ENCODE results near the gene UNCX.
"Not testable (repeated sequence)": the region's sequence is repeated elsewhere in the genome, so short reads cannot be mapped to it uniquely, and the experiment has no call there.

Gene UNCX

DNA sequence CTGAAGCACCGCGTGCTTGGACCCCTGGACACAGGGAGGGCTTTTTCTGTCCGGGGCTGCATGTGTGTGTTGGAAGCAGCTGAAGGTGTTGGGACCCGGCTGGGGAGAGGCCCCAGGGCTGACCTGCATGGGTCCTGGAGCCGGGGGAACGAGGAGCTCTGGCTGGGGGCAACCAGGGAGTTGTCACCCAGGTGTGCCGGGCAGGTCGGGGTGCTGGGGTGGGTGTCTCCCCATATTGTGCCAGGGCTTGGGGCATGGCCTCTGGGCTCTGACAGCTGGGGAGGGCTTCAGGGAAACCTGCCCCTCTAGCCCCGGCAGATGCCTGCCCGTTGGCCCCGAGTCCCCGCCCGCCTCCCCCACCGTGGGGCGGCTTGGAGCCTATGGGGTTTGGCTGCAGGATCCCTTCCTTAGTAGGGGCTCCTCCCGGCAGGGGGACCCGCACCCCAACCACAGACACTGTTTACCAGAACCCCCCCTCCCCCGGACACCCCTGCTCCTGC lies 42.3 kb downstream of the UNCX start:
- no peak for DNase-seq (ENCODE audit: low spot score)

- no peak for DNase-seq (ENCODE audit: low spot score)
These were observed 43.0 kb downstream of the UNCX start for GRCh38 chr7:1275451-1276381.

GRCh38 chr7:1276626-1277175 lies 44.0 kb downstream of the UNCX start:
- DNase-seq (ENCODE audit: low spot score) = no peak

- DNase-seq (ENCODE audit: low spot score) = no peak
These were observed 45.9 kb downstream of the UNCX start for GRCh38 chr7:1278543-1278942.

DNA sequence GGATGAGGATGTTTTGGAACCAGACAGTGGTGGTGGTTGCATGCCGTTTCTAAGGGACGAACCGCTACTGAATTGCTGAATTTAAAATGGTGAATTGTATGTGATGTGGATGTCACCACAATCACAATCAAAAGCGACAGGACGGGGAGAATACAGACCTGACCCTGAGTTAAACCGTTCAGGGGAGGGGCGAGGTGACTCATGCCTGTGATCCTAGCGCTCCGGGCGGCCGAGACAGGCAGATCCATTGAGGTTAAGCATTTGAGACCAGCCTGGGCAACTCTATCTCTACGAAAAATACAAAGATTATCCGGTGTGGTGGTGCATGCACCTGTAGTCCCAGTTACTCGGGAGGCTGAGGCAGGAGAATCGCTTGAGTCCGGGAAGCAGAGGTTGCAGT lies 46.4 kb downstream of the UNCX start:
- DNase-seq (ENCODE audit: low spot score) = no peak

DNA sequence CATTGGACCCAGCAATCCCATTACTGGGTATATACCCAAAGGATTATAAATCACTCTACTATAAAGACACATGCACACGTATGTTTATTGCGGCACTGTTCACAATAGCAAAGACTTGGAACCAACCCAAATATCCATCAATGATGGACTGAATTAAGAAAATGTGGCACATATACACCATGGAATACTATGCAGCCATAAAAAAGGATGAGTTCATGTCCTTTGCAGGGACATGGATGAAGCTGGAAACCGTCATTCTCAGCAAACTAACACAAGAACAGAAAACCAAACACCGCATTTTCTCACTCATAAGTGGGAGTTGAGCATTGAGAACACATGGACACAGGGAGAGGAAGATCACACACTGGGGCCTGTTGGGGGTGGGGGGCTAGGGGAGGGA lies 47.2 kb downstream of the UNCX start:
- DNase-seq (ENCODE audit: low spot score) = not testable (repeated sequence)

DNA sequence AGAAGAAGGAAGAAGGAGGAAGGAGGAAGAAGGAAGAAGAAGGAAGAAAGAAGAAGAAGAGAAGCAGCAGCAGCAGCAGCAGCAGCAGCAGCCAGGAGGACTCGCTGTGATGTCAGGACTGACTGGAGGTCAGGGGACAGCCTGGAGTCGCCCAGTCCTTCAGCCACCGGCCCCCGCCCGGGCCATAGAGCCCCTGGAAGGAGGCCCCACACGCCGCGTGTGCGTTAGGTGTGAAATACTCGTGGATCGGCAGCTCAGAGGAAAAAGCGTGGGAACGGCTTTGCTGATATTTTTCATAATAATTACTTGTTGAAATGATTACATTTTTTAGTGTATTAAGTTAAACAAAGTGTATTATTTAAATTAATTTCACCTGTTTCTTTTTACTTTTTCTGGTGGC lies 48.4 kb downstream of the UNCX start:
- DNase-seq (ENCODE audit: low spot score) = no peak

- no peak for DNase-seq (ENCODE audit: low spot score)
These were observed 50.0 kb downstream of the UNCX start for GRCh38 chr7:1282679-1283078.

DNA sequence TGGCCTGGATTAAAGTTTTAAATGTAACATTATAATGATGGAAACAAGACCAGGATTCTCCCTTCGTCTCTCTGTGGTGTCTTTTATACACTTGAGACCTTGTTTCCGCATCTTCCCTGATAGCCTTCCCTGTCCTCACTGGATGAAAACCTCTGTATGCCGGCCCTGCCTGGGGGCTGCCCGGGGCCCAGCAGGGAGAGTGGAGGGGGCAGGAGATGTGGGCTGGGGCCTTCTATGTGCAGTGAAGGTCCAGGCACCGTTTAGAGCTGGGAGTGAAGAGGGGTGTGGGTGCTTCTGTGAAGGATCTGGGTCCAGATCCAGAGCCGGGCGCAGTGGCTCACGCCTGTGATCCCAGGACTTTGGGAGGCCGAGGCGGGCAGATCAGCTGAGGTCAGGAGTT lies 50.7 kb downstream of the UNCX start:
- no peak for DNase-seq (ENCODE audit: low spot score)

DNA sequence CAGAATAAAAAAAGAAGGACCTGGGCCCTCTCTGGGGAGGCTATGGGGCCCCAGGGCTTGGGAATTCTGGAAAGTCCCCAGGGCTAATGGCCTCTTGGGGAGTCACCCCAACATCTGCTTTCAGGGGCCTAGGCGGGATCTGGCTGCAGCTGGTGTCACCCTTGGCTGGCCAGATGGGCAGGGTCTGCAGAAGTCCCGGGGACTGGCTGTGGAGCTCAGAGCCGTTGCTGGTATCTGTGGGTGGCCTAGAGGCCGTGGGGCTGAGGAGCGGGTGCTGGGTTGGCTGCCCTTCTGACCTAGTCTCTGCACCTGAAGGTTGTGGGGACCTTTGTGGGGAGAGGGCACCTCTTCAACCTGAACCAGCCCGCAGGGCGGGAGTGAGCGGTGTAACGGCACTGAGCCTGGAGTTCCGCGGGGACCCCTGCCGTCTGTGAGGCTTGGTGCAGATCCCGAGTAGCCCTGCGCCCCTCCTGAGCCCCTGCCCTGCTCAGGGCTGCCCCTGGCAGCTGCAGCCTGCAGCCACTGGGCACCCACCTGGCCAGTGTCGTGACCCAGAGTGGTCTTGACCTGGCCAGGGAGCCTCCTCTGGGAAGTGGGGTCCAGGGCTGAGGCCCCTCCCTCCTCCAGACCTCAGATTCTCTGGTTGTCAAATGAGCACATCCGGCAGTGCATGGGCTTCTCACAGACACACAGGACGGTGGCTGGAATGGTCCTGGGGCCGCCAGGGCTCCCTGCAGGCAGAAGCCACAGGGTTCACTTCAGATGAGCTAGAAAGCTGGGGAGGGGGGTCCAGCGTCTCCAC lies 51.5 kb downstream of the UNCX start:
- DNase-seq (ENCODE audit: low spot score) = no peak

- no peak for DNase-seq (ENCODE audit: low spot score)
These were observed 52.2 kb downstream of the UNCX start for GRCh38 chr7:1284743-1285458.

- no peak for DNase-seq (ENCODE audit: low spot score)
These were observed 53.1 kb downstream of the UNCX start for GRCh38 chr7:1285556-1286301.

All from SK-N-DZ (cell line).